ENCODE data around the gene TMEM176A. TPM values are rescaled to one million over a fixed set of nuclear protein-coding genes. Genes with fewer than 3 reads are reported as not detected.

The TMEM176A gene
- total and polyA plus RNA-seq, 2 of the 8 experiments (the other 6 are each of a cell fraction or from before 2014, with no cell fraction given) = 1.3 to 1.5 TPM

DNA sequence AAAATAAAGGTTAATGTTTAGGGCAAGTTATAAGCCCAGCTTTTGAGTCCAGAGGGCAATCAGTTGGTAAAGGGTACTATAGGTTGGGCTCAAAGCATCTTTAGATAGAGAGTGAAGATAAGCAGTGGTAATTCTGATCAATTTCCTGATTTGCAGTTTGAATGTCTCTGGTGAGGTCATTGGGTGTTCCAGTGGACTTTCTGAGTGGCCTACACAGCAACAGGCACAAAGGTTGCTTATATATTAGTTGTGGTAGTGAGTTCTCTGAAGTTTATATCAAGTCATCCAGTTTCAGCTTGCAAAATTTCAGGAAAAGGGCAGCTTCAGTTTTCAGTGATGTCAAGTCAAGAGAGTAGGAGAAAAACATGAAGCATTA, 34.2 kb upstream of the TMEM176A start:
- no peaks in the 10 kb centered on the region for H3K79me1 ChIP-seq (ENCODE audit: low read depth, low read length)
- DNase-seq (ENCODE audit: low read depth in 1 of 2, low spot score in 2 of 2) = no peak
- H2AK5ac ChIP-seq (ENCODE audit: low read depth, low read length) = no peak overlapping the region
- FAIRE-seq = no peak
- no peak overlapping the region for H2BK12ac ChIP-seq (ENCODE audit: low read depth, low read length)
- no peaks in the 10 kb centered on the region for H4K20me1 ChIP-seq (replicated peaks in 1 of 2; ENCODE audit: control insufficient read depth in 1 of 2, insufficient read depth in 2 of 2, low read length in 2 of 2)
- H3K27me3 ChIP-seq (replicated peaks in 1 of 4; ENCODE audit: control insufficient read depth in 3 of 4, extremely low read depth in 1 of 4, insufficient read depth in 3 of 4, low read length in 3 of 4) = no peaks in the 10 kb centered on the region
- H3K79me2 ChIP-seq (ENCODE audit: control insufficient read depth in 1 of 2, insufficient read depth in 2 of 2, low read length in 2 of 2) = no peaks in the 10 kb centered on the region
- ChIA-PET CTCF (ENCODE audit: partially characterized antibody) (interaction anchor here (1.1 to 1.5 kb wide), 3 partner anchors 11 to 317 kb away, joined by 3 to 5 read pairs (median 4); no protein-coding TSS in a partner anchor), POLR2A (ENCODE audit: partially characterized antibody) (no interaction called here)
- no peak overlapping the region for H4K8ac ChIP-seq (ENCODE audit: extremely low read depth, insufficient read depth, low read length)
- H4K5ac ChIP-seq (ENCODE audit: insufficient read length, low read depth, low read length) = no peak overlapping the region
- H4K91ac ChIP-seq (replicated peaks; ENCODE audit: insufficient read length, low read length) = no peak overlapping the region
- H3K18ac ChIP-seq (ENCODE audit: extremely low read depth, low read length) = no peak overlapping the region
- H3K27ac ChIP-seq (ENCODE audit: low read depth, low read length) = no peak overlapping the region
- H2AFZ ChIP-seq (ENCODE audit: low read length) = no peak overlapping the region
- H3K4me3 ChIP-seq (ENCODE audit: extremely low read depth in 1 of 4, insufficient read depth in 2 of 4, low read depth in 3 of 4, low read length in 4 of 4) = no peak overlapping the region
- H3K4ac ChIP-seq (replicated peaks; ENCODE audit: insufficient read length, low read depth, low read length) = no peak overlapping the region
- H3K9ac ChIP-seq (replicated peaks in 1 of 4; ENCODE audit: extremely low read depth in 1 of 4, low read depth in 3 of 4, low read length in 3 of 4) = no peak overlapping the region
- no peaks in the 10 kb centered on the region; a peak in 1 of 7 replicates for H3K4me1 ChIP-seq (replicated peaks in 1 of 4; ENCODE audit: control insufficient read depth in 3 of 4, insufficient read depth in 4 of 4, low read length in 3 of 4)
- H3K36me3 ChIP-seq (ENCODE audit: control insufficient read depth in 2 of 4, insufficient read depth in 4 of 4, low read length in 3 of 4) = no peaks in the 10 kb centered on the region
- no peaks in the 10 kb centered on the region for H3K9me3 ChIP-seq (ENCODE audit: insufficient read depth in 2 of 2, low read depth in 1 of 2, low read length in 1 of 2)
- no peak overlapping the region for H3K14ac ChIP-seq (ENCODE audit: insufficient read length)
- H3K23me2 ChIP-seq (ENCODE audit: low read depth, low read length) = no peaks in the 10 kb centered on the region
- no peak overlapping the region for H3K56ac ChIP-seq (replicated peaks; ENCODE audit: insufficient read length, low read depth, low read length)
- no peak overlapping the region for H3K4me2 ChIP-seq (ENCODE audit: insufficient read depth in 1 of 2, low read depth in 2 of 2, low read length in 2 of 2)
- H2BK15ac ChIP-seq (ENCODE audit: low read length) = no peak overlapping the region
- H3K23ac ChIP-seq (ENCODE audit: insufficient read length) = no peak overlapping the region
- no peak overlapping the region for H2BK20ac ChIP-seq (ENCODE audit: low read length)
- no peak overlapping the region for H2BK5ac ChIP-seq (ENCODE audit: low read depth, low read length)
- no peak overlapping the region for H2BK120ac ChIP-seq (replicated peaks; ENCODE audit: low read depth, low read length)
- TF ChIP-seq TAF7 (optimal IDR thresholded peaks at IDR 0.05; ENCODE audit: borderline replicate concordance, low read depth, low read length) (no peak), HDAC6 (IDR thresholded peaks at IDR 0.05; ENCODE audit: low read depth, low read length) (no peak), KDM5A (IDR thresholded peaks at IDR 0.05; ENCODE audit: low read length) (no peak), JUND (IDR thresholded peaks at IDR 0.05; ENCODE audit: low read length) (no peak), NRF1 (IDR thresholded peaks at IDR 0.05; ENCODE audit: low read depth, low read length) (no peak), CBX5 (IDR thresholded peaks at IDR 0.05; ENCODE audit: low read depth, low read length) (no peak), CHD2 (IDR thresholded peaks at IDR 0.05; ENCODE audit: low read length) (no peak), POU5F1 (IDR thresholded peaks at IDR 0.05; ENCODE audit: low read depth, low read length) (no peak), TBP (IDR thresholded peaks at IDR 0.05; ENCODE audit: low read depth, low read length) (no peak), KDM1A (IDR thresholded peaks at IDR 0.05; ENCODE audit: borderline replicate concordance, low read length) (no peak), RFX5 (IDR thresholded peaks at IDR 0.05; ENCODE audit: borderline replicate concordance, low read depth, low read length) (no peak), SP1 (IDR thresholded peaks at IDR 0.05; ENCODE audit: low read depth, low read length) (no peak), TAF1 (IDR thresholded peaks at IDR 0.05; ENCODE audit: low read depth, low read length) (no peak), HDAC2 (IDR thresholded peaks at IDR 0.05; ENCODE audit: borderline replicate concordance in 1 of 2, low read depth in 2 of 2, low read length in 2 of 2) (no peak), CREB1 (IDR thresholded peaks at IDR 0.05) (no peak), TCF12 (IDR thresholded peaks at IDR 0.05; ENCODE audit: low read depth, low read length) (no peak), SIN3A (conservative IDR thresholded peaks at IDR 0.05 in 1 of 2, IDR thresholded peaks at IDR 0.05 in 1 of 2; ENCODE audit: low read depth in 1 of 2, low read length in 2 of 2) (no peak)
